ENCODE results near the gene THRSP.
"Not testable (repeated sequence)": the region's sequence is repeated elsewhere in the genome, so short reads cannot be mapped to it uniquely, and the experiment has no call there.

Gene THRSP

GRCh38 chr11:78039391-78039918 lies 24.2 kb upstream of the THRSP start:
- no peak for DNase-seq

GRCh38 chr11:78039919-78040671 lies 23.6 kb upstream of the THRSP start:
- no peak for DNase-seq

GRCh38 chr11:78040691-78041379 lies 22.8 kb upstream of the THRSP start:
- no peak for DNase-seq

- DNase-seq: not testable (repeated sequence)
These were observed 22.3 kb upstream of the THRSP start for GRCh38 chr11:78041380-78041719.

GRCh38 chr11:78041843-78042440 lies 21.7 kb upstream of the THRSP start:
- no peak for DNase-seq

- DNase-seq: no peak
These were observed 19.0 kb upstream of the THRSP start for GRCh38 chr11:78044706-78045105.

GRCh38 chr11:78045851-78046485 lies 17.7 kb upstream of the THRSP start:
- no peak for DNase-seq

- DNase-seq: no peak
These were observed 17.2 kb upstream of the THRSP start for GRCh38 chr11:78046486-78046854.

GRCh38 chr11:78048561-78048960 lies 15.1 kb upstream of the THRSP start:
- DNase-seq: no peak

GRCh38 chr11:78049348-78049747 lies 14.3 kb upstream of the THRSP start:
- DNase-seq: no peak

GRCh38 chr11:78050964-78051831 lies 12.5 kb upstream of the THRSP start:
- no peak for DNase-seq

- DNase-seq: no peak
These were observed 8.7 kb upstream of the THRSP start for GRCh38 chr11:78054971-78055370.

GRCh38 chr11:78056093-78056492 lies 7.6 kb upstream of the THRSP start:
- DNase-seq: no peak

- DNase-seq: no peak
These were observed 6.1 kb upstream of the THRSP start for GRCh38 chr11:78057462-78058055.

GRCh38 chr11:78059749-78060328 lies 3.8 kb upstream of the THRSP start:
- DNase-seq: not testable (repeated sequence)

GRCh38 chr11:78060533-78060932 lies 3.1 kb upstream of the THRSP start:
- DNase-seq: no peak

- DNase-seq: no peak
These were observed 2.4 kb upstream of the THRSP start for GRCh38 chr11:78061088-78061920.

GRCh38 chr11:78061921-78062311 lies 1.7 kb upstream of the THRSP start:
- no peak for DNase-seq

GRCh38 chr11:78062671-78063070 lies 990 bp upstream of the THRSP start:
- no peak for DNase-seq

GRCh38 chr11:78065203-78065602 lies 1.5 kb downstream of the THRSP start:
- DNase-seq: no peak

GRCh38 chr11:78066471-78066870 lies 2.8 kb downstream of the THRSP start:
- no peak for DNase-seq

All from NCI-H1436 treated with DMSO at 0.1 percent for 48 hours (cell line).